Activated naive CD8-positive, alpha-beta T cell treated with anti-CD3 and anti-CD28 coated beads, Interleukin-2, amount 50 U/mL, for 16 hours (primary cell): ENCODE data around the gene THSD4.
A peak's percentile ranks its signal among the peaks of the same experiment; 100 is the strongest.
"Not testable (repeated sequence)": the region's sequence is repeated elsewhere in the genome, so short reads cannot be mapped to it uniquely, and the experiment has no call there.

ENCODE experiments used
- DNase-seq: peaks from one replicate; pipeline ENCODE4 v3.0.0-alpha.2; 2020; ENCODE audit warnings: low read depth, low spot score

Gene THSD4

DNA sequence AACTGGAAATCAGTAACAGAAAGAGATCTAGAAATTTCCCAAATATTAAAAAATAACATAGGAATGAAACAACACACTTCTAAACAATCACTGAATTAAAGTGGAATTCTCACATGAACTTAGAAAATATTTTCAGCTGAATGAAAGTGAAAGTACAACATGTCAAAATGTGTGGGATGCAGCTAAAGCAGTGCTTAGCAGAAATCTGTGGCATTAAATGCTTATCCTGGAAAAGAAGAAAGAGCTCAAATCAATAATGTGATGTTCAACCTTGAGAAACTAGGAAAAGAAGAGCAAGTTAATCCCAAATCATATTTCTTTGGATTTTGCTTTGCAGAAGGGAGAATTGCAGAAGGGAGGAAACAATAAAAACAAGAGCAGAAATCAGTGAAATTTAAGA is 596.9 kb downstream of the THSD4 start:
- DNase-seq: no peak

DNA sequence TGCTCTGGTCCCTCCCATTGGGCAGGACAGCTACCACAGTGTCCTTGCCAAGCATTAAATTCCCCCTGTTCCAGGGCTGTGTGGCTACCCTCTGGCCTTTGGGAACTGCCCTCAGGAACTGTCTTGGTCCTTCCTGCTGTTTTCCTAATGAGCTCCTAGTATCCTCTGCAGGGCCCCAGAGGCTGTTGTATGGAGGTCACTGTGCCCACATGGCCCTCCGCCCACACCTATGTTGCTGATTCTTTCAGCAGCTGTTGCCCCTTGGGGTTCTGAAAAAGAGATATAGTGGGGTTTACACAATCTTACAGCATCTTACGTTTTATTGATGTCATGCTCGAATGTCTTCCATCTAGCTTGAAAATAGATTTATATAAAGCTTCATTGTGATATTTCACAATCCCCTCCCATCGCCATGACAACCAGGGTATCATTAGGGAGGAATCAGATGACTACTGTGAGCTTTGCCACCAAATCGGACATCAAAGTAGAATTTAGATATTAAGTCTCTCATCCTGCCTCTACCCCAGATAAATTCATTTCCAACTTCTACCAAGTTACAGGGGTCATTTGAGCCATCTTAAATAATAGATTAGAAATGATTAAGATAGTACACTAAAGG is 598.0 kb downstream of the THSD4 start:
- DNase-seq: no peak

DNA sequence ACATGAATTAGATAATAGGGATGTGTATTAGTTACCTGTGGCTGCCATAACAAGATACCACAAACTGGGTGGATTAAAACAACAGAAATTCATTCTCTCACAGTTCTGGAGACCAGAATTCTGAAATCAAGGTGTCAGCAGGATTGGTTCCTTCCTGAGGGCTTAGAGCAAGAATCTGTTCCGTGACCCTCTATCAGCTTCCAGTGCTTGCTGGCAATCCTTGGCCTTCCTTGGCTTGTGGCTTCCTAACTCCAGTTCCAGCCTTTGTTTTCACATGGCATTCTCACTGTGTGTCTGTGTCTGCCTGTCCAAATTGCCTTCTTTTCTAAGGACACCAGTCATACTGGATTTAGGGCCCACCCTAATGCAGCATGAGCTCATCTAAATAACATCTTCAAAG is 600.6 kb downstream of the THSD4 start:
- DNase-seq: no peak

DNA sequence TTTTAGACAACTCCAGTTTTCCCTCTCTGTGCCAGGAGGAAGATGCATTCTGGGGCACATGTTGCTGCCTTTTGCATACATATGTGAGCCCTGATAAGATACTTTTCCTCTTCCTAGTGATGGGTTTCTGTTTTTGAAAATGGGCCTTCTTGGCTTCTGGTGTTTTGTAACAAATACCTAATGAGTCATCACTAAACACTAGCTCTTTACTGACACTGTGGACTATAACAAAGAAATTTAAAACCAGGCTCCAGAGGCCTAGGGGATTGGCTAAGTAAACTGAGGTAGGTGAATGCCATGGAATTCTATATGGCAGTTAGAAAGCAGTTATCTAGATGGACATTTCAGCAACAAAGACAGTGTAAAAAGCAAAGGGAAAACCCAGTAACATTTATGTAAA is 601.7 kb downstream of the THSD4 start:
- no peak for DNase-seq

DNA sequence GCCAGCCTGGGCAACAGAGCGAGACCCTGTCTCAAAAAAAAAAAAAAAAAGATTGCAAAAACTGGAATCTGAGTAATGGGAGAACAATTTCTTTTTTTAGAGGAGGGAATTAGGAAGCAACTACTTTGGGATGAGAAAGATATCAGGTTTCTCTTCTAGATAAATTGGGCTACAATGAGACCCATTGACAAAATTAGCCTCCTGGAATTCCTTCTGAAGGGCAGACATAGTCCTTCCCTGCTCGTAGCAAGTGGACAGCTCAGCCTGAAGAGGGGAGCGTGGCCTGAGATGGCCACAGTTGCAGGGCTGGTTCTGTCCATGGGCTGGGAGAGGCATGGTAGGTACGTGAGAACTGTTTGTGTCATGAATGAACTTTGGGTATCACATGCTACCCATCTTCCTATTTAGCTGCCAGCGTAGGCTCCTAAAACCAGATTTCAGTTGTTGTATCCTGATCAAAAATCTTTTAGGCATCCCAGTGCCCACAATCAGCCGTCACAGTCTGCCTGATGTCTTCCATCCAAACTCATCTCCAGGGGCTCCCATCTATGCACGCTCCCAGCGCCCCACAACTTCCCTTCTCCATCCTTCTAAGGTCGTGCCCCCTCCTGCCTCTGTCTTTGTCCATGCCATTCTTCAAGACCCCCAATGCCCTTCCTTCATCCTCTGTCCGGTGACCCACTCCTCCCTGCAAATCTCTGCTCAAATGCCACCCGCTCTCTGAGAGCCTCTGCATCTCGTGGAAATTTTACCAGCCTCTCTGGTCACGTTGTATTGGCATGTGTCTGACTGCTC is 603.0 kb downstream of the THSD4 start:
- no peak for DNase-seq

DNA sequence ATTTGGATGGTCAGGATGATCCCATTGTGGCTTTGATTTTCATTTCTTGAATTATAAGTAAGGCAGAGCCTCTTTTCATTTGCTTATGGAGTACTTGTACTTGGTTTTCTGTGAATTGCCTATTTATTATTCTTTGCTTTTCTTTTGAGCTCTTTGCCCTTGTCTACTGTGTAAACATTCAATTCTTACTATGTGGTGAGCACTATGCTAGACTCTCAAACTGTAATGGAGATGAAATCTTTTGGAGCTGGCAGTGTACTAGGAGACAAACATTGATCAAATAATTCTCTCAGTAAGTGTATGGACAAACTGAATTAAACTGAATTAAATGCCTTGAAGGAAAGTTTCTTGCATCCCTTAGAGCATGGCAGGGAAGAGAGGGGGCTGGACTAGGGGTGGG is 608.1 kb downstream of the THSD4 start:
- no peak for DNase-seq

DNA sequence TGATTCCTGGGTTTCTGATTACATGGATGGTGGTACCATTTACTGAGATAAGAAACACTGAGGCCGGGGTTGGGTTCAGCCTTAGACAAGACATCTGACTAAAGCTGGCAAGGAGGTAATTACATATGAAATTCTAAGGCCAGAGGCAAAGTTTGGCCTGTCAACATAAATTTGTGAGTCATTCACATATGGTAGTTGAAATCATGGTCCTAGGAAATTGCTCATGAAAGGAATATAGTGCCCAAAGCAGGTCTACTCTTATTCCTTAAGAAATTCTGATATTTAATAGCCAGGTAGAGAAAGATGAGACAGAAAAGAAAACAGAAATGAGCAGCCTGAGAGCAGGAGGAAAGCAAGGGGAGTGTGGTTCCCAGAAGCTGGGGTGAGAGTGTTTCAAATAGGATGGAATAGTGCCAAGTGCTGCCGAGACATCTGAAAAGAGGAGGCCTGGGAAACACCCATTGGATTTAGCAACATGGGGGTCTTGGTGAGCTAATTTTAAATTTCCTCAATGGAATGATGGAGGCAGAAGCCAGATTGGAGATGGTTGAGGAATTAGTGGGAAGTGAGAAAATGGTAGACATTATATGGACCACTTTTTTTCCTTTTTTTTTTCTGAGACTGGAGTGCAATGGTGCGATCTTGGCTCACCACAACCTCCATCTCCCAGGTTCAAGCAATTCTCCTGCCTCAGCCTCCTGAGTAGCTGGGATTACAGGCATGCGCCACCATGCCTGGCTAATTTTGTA is 610.1 kb downstream of the THSD4 start:
- not testable (repeated sequence) for DNase-seq

DNA sequence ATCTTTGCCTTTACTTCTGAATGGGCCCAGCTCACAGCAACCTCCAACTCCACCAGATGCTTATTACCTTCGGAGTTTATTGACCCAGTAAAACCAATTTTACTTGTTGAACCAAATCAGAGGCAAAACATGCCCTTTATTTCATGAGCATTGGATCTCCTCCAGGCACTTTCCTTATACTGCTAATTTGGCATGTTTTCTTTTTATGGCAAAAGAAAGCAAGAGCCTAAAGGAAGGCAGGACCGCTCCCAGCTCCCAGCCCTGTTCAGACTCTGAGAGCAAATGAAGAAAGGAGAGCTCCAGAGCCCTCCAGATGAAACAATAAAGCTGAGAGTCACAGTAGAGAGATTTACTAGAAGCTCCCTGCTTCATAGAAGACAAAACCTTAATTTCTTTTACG is 613.6 kb downstream of the THSD4 start:
- no peak for DNase-seq

DNA sequence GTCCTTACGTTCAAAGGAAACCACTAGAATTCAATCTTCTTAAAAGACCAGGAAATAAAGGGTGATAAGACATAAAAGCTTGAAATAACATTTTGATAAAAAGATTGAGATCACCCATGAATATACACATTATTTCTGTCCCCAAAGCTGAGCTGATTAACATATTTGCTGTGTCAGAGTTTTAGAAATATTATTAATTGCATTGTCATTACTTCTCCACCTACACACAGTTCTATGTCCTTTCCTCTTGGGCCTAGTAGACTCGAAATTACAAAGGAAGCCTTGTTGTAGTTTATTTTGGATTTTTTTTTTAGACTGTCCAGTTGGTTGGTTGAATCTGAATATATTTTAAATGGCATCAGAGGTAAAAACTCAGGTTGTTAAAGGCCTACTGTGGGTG is 614.0 kb downstream of the THSD4 start:
- no peak for DNase-seq

DNA sequence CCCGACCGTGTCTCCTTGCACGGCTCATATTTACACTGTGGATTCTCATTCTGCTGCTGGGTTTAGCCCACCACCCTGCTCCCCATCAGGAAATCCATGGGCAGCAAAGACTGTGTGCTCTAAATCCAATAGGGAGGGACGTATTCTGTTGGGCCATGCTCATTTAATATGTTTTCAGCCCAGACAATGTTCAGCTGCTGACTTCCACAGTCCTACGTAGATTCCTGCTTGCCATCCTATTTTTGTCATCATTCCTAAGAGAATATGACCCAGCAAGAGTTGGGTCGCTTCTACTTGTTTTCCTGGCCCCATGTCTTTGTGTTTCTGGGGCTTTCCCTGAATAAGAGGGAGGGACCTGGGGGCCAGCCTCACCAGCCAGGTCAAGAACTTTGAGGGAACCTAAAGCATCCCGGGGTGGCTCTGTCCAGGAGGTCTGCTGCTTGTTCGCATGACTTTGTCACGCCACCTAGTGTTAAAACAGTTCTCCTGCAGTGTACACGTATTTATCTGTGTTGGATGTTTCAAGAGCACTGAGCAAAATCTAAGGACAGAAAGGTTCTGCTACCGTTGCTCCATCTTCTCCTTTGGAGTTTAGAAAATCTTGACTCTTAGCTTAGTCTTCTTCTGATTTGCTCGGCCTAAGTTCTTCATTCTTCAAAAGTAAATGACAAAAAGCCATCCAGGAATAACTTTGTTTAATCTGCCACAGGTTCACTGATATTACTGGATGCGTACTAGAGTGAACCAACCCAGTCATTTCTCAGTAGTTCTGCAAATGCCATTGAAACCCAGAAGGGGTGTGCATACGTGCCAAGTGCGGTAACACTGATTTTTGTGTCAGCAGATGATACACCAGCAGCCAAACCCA is 615.2 kb downstream of the THSD4 start:
- no peak for DNase-seq

DNA sequence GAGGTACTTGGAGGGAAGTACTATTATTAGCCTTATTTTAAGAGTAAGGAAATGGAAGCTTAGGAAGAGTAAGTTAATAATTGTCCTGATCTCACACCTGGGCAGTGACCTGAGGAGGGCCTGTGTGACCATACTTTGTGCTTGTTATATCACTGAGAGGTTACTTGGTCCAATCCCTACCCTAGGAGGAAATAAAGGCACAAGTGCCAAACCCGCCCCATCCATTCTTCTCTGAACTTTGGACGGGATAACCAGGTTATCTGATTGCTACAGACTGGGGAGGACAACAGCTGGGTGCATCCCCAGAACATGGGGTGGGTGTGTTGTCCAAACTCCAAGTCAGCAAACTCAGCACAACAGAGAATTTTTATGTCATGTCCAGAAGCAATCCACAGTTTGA is 617.4 kb downstream of the THSD4 start:
- DNase-seq: no peak

DNA sequence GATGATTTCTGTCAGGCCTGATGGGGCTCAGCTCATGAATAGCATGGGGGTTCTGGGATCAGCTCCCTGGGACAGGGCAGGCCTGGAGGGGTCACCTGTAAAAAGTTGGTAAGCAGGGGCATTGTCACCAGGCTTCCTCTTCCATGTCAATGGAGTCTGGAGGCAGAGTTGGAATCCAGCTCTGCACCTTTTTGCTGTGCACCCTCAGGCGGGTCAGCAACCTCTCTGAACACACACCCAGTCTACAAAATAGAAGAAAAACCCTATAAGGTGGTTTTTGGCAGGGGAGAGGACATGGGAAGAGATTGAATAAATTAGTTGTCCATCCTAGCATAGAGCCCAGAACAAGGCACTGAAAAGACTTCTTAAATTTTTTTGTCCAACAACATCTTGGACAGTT is 617.9 kb downstream of the THSD4 start:
- DNase-seq: no peak

DNA sequence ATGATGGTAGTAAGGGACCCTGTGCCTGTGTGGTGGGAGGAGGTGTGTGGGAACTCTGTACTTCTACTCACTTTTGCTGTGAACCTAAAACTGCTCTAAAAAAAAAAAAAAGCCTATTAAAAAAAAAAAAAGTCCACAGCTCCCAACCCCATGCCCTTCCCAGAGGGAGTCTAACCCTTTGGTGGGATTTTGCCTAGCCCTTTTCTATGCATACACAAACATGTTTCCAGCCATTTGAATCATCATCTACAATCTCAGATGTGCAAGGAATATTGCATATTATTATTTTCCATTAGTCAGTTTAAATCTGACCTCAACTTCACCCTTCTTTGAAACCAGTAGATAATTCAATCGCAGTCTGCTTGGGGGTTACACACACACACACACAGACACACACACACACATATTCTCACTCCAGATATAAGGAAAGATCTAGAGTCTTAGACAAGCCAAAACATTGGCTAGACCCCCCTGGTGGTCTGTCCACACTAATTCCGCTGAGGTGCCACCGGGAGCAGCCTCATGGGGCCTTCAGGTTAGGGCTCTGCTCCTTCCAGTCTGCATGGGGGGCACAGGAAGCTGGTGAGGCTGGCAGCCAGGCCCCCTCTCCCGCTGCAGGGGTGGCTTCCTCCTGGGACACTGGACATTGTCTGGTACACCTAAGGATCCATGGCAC is 619.6 kb downstream of the THSD4 start:
- no peak for DNase-seq

DNA sequence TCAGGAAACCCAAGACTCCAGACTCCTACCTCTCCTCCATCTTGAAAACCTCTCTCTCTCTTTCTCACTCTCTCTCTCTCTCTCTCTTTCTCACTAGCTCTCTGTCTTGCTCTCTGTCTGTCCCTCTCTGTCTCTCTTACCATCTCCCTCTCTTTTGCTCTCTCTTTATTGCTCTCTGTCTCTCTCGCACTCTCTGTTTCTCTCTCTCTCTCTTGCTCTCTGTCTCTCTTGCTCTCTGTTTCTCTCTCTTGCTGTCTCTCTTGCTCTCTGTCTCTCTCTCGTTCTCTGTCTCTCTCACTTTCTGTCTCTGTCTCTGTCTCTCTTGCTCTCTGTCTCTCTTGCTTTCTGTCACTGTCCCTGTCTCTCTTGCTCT is 620.1 kb downstream of the THSD4 start:
- DNase-seq: no peak

DNA sequence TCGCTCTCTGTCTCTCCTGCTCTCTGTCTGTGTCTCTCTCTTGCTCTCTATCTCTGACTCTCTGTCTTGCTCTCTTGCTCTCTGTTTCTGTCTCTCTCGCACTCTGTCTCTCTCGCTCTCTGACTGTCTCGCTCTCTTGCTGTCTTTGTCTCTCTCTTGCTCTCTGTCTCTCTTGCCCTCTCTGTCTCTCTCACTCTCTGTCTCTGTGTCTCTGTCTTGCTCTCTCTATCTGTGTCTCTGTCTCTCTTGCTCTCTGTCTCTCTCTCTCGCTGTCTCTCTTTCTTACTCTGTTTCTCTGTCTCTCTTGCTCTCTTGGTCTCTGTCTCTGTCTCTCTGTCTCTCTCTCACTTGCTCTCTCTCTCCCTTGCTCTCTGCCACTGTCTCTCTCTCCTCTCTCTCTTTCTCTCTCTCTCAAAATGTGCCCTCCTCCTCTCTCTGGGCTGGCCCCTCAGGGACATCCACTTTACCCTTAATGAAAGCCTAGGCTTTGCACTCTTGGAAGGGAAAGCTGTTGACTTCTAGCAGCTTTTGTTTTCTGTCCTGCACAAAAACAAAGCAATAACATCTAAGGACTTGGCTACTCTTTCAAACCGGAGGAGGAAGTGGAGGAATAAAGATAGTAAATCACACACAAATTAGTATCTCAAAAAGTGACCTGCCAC is 621.1 kb downstream of the THSD4 start:
- DNase-seq: no peak

DNA sequence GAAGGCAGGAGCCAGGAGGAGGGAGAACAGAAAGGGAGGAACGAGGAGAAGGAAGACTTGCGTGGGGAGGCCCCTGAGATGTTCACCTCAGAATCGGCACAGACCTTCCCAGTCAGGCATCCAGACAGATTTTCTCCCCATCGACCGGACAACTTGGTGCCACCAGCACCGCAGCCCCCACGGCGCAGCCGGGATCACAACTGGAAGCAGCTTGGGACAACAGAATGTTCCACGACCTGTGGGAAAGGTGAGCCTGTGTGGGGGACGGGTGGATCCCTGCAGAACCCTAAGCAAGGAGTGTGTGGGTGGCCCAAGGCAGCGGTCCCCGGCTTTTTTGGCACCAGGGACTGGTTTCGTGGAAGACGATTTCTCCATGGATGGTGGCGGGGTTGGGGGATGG is 622.5 kb downstream of the THSD4 start:
- DNase-seq: no peak

DNA sequence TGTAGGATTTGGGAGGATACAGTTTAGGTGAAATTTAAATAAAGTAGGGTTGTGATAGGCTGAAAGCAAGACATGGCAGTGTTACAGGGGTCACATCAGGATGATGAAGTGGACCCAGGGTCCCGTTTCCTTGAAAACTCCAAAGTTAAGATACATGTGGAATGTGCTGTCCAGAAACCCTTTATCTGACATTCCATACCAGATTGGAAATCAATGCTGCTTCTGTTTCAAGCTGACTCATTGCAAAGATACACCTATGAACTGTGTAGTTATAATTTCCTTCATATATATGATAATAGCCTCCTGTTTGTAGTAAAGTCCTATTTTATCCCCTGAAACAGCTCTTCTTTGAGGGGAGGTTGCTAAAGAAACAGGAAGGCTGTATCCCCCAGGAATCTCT is 624.1 kb downstream of the THSD4 start:
- no peak for DNase-seq

DNA sequence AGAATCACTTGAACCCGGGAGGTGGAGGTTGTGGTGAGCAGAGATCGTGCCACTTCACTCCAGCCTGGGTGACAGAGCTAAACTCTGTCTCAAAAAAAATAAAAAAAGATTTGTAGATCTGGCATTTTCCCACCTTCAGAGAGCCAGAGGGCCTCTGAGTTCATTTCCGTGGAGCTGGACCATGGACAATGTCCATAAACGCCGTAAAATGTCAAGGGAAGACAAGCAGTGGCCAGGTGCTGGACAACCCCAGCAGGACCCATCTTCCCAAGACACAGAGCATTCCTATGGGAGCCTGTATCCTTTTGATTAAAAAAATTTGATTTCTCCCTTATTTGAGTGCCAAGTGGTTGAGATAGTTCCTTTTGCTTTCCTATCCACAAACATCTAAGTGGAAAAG is 627.7 kb downstream of the THSD4 start:
- no peak for DNase-seq

DNA sequence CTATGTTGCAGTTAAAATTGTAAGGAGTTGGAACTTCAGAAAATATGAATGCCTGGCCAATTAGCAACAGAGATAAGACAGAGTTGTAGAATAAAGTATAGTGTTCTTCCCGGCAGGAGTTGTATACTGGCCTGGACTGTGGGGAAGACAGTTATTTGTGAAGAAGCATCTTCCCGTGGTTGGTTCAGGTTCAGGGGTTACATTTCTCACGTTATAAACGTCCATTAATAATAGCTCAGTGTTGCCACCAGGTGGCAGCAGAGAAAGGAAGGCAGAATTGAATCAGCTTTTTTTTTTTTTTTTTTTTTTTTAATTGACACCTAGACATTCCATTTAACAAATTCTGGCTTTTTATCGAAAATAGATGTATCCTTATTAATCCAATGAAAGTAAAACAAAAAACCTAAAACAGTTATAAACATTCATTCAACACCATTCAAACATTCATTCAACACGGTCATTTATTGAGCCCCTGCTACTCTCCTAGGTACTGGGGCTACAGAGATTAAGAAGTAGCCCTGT is 628.7 kb downstream of the THSD4 start:
- peak; percentile 33 for DNase-seq

DNA sequence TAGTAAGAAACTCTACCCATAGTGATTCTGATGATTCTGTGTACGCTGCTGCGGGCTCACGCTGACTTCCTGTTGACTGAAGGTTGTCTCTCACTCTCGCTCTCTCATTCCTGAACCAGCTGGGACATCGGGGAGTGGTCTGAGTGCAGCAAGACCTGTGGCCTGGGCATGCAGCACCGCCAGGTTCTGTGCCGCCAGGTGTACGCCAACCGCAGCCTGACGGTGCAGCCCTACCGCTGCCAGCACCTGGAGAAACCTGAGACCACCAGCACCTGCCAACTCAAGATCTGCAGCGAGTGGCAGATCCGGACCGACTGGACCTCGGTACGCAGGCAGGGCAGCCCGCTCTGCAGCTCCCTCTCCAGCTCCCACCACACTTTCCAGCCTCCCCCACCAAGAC is 631.4 kb downstream of the THSD4 start:
- no peak for DNase-seq
